SK-N-SH (cell line): ENCODE results near the gene DPEP2. TPM values are rescaled to one million over a fixed set of nuclear protein-coding genes. Genes with fewer than 3 reads are reported as not detected.

Experiments used
- CTCF ChIA-PET: fragments of 300-600, 350-600 bp; formaldehyde crosslinking; extraction: SDS; loops from one replicate; lab custom pipeline; 2021; lab: Yijun Ruan, JAX
- POLR2A ChIA-PET: fragments of 350-600 bp; sonication (Branson Sonifier 250); formaldehyde crosslinking; extraction: SDS; loops from one replicate; lab custom pipeline; 2020; ENCODE audit warnings: antibody characterized with exemption, inconsistent platforms; lab: Yijun Ruan, JAX
- DNase-seq: peaks from one replicate; pipeline ENCODE4 v3.0.0; 2012
- H2AFZ ChIP-seq: fragments of 200-600 bp; sonication (generic); 2 replicates; pipeline ENCODE4 v1.8.1; 2016; ENCODE audit warnings: antibody characterized with exemption, mild to moderate bottlenecking, low read depth
- H3F3A ChIP-seq: fragments of 200-600 bp; sonication (generic); replicated peaks from 2 replicates; pipeline ENCODE3; 2016; ENCODE audit warnings: antibody characterized with exemption, mild to moderate bottlenecking; ENCODE audit not compliant: insufficient read depth
- H3K27ac ChIP-seq, 2 experiments: fragments of 200-500 bp in 1 of 2; fragments of 200-600 bp in 1 of 2; sonication (Bioruptor generic) in 1 of 2; sonication (generic), shearing (Covaris generic) in 1 of 2; 2 replicates each; pipeline versions ENCODE4 v1.5.1 to v1.6.1; 2014 to 2016; ENCODE audit warnings: low read depth in 2 of 2, inconsistent platforms in 1 of 2, low read length in 1 of 2, mild to moderate bottlenecking in 1 of 2, mixed read lengths in 1 of 2
- H3K27me3 ChIP-seq: fragments of 200-600 bp; sonication (generic), shearing (Covaris generic); 2 replicates; pipeline ENCODE4 v1.6.1; 2016; ENCODE audit warnings: mixed run types; ENCODE audit not compliant: insufficient read depth
- H3K36me3 ChIP-seq, 2 experiments: fragments of 200-500 bp in 1 of 2; fragments of 200-600 bp in 1 of 2; sonication (Bioruptor generic) in 1 of 2; sonication (generic) in 1 of 2; replicated peaks in 1 of 2; 2 replicates each; pipeline versions ENCODE3 to v1.5.1; 2014 to 2016; ENCODE audit warnings: low read length in 1 of 2, mild to moderate bottlenecking in 1 of 2; ENCODE audit not compliant: insufficient read depth in 2 of 2, control insufficient read depth in 1 of 2
- H3K4me1 ChIP-seq, 2 experiments: fragments of 200-500 bp in 1 of 2; fragments of 200-600 bp in 1 of 2; sonication (Bioruptor generic) in 1 of 2; sonication (generic), shearing (Covaris generic) in 1 of 2; 2 replicates each; pipeline versions ENCODE4 v1.5.1 to v1.6.1; 2014 to 2016; ENCODE audit warnings: low read depth in 1 of 2, low read length in 1 of 2, mixed run types in 1 of 2; ENCODE audit not compliant: insufficient read depth in 2 of 2, control insufficient read depth in 1 of 2
- H3K4me2 ChIP-seq: fragments of 200-600 bp; sonication (generic), shearing (Covaris generic); 2 replicates; pipeline ENCODE4 v1.6.1; 2017; ENCODE audit warnings: mixed run types
- H3K4me3 ChIP-seq, 2 experiments: fragments of 200-500 bp in 1 of 2; fragments of 200-600 bp in 1 of 2; sonication (Bioruptor generic) in 1 of 2; sonication (generic), shearing (Covaris generic) in 1 of 2; 2 replicates each; pipeline versions ENCODE4 v1.5.1 to v1.8.1; 2014 to 2016; ENCODE audit warnings: low read depth in 2 of 2, inconsistent platforms in 1 of 2, low read length in 1 of 2, mild to moderate bottlenecking in 1 of 2, mixed read lengths in 1 of 2, moderate library complexity in 1 of 2
- H3K79me2 ChIP-seq: fragments of 200-600 bp; sonication (generic); 2 replicates; pipeline ENCODE4 v1.8.1; 2017; ENCODE audit warnings: mild to moderate bottlenecking; ENCODE audit not compliant: insufficient read depth
- H3K9ac ChIP-seq: fragments of 200-600 bp; sonication (generic); 2 replicates; pipeline ENCODE4 v1.6.1; 2017; ENCODE audit warnings: mixed run types
- H3K9me2 ChIP-seq: fragments of 200-600 bp; sonication (generic); 2 replicates; pipeline ENCODE4 v1.6.1; 2017; ENCODE audit warnings: mixed run types
- H3K9me3 ChIP-seq: fragments of 200-600 bp; sonication (generic); 2 replicates; pipeline ENCODE4 v1.6.1; 2017; ENCODE audit warnings: mixed run types, mild to moderate bottlenecking, moderate library complexity
- H4K20me1 ChIP-seq: fragments of 200-600 bp; sonication (generic); 2 replicates; pipeline ENCODE4 v1.6.1; 2017; ENCODE audit warnings: mild to moderate bottlenecking, mixed run types; ENCODE audit not compliant: insufficient read depth
- CHD2 ChIP-seq: fragments of 150-350 bp; IDR thresholded peaks from 2 replicates; pipeline ENCODE4 v1.6.1; 2018; ENCODE audit warnings: low read length; ENCODE audit not compliant: partially characterized antibody
- CTCF ChIP-seq: fragments of 200-600 bp; sonication (generic); IDR thresholded peaks from 2 replicates; pipeline ENCODE4 v1.6.1; 2017; ENCODE audit warnings: antibody characterized with exemption, mild to moderate bottlenecking, moderate library complexity
- ELF1 ChIP-seq: IDR thresholded peaks from 2 replicates; pipeline ENCODE4 v1.4.0; 2012
- EP300 ChIP-seq, 2 experiments: IDR thresholded peaks; 2 replicates each; pipeline versions ENCODE4 v1.4.0 to v1.6.1; 2012; ENCODE audit warnings: borderline replicate concordance in 1 of 2, low read depth in 1 of 2, low read length in 1 of 2
- FOSL2 ChIP-seq: IDR thresholded peaks from 2 replicates; pipeline ENCODE4 v1.4.0; 2012; ENCODE audit warnings: low read depth, mild to moderate bottlenecking, moderate library complexity, borderline replicate concordance
- FOXM1 ChIP-seq: IDR thresholded peaks from 2 replicates; pipeline ENCODE4 v1.4.0; 2012; ENCODE audit warnings: low read depth, mild to moderate bottlenecking
- RCOR1 ChIP-seq: fragments of 150-350 bp; IDR thresholded peaks from 2 replicates; pipeline ENCODE4 v1.6.1; 2017; ENCODE audit warnings: antibody characterized with exemption, low read length
- RFX5 ChIP-seq: IDR thresholded peaks from 2 replicates; pipeline ENCODE4 v1.6.1; 2012; ENCODE audit warnings: mild to moderate bottlenecking, improper control_type of control experiment, low read length
- USF1 ChIP-seq: IDR thresholded peaks from 2 replicates; pipeline ENCODE4 v1.4.0; 2012; ENCODE audit warnings: low read depth, borderline replicate concordance
- USF2 ChIP-seq: fragments of 150-350 bp; IDR thresholded peaks from 2 replicates; pipeline ENCODE4 v1.6.1; 2017; ENCODE audit warnings: antibody characterized with exemption, low read length, low read depth, borderline replicate concordance
- ZBTB33 ChIP-seq: IDR thresholded peaks from 2 replicates; pipeline ENCODE4 v1.4.0; 2012; ENCODE audit warnings: low read depth, borderline replicate concordance
- WGBS: methylation state at CpG from one replicate; pipeline ENCODE4 v1.1.6; 2017; ENCODE audit warnings: low lambda C conversion rate; 5-methylcytosine and 5-hydroxymethylcytosine counted together
- polyA plus RNA-seq, 3 experiments: library from polyadenylated mRNA; depleted of rRNA; stranded (reverse); fragments of >200 nt; gene quantifications; 2 replicates each; pipeline ENCODE4 v1.2.3, GENCODE V29; 2012

DPEP2 gene
- polyA plus RNA-seq, 1 of the 3 experiments (the other 2 are of a cell fraction) = not detected

- H3K4me1 ChIP-seq = peaks cover 0 to 22% of the 10 kb centered on the region in 2 experiments; a peak in 1 of 4 replicates
- H3K36me3 ChIP-seq = peaks cover 12 to 60% of the 10 kb centered on the region in 2 experiments
- TF ChIP-seq EP300 (IDR thresholded peaks at IDR 0.05; ENCODE audit: borderline replicate concordance in 1 of 2, low read depth in 1 of 2, low read length in 1 of 2) (no peak), CTCF (no peak), CHD2 (no peak), ELF1 (no peak), RCOR1 (no peak), USF1 (no peak), FOXM1 (no peak), USF2 (no peak), FOSL2 (no peak), RFX5 (no peak), ZBTB33 (no peak)
- H3K27me3 ChIP-seq = no peaks in the 10 kb centered on the region
- H4K20me1 ChIP-seq = peaks cover 13% of the 10 kb centered on the region; the same call in 1 of the 2 replicates
- H3K9ac ChIP-seq = no peak overlapping the region
- H3F3A ChIP-seq = peaks cover 18% of the 10 kb centered on the region
- H2AFZ ChIP-seq = no peak overlapping the region
- H3K79me2 ChIP-seq = peaks cover 6% of the 10 kb centered on the region; the same call in 1 of the 2 replicates
- H3K4me3 ChIP-seq = no peak overlapping the region
- H3K9me2 ChIP-seq = no peaks in the 10 kb centered on the region
- 95% methylated on average over 8 of the region's 24 CpGs for WGBS
- no peaks in the 10 kb centered on the region for H3K9me3 ChIP-seq
- ChIA-PET POLR2A (interaction anchor here (1.0 kb wide), 1 partner anchor 10 kb away, joined by 3 read pairs; no protein-coding TSS in a partner anchor), CTCF (interaction anchor here (1.1 to 28.1 kb wide), 2 partner anchors 61 to 128 kb away, joined by 4 to 564 read pairs; partner anchors contain the start of genes EDC4, NRN1L and PSKH1)
- H3K4me2 ChIP-seq = no peak overlapping the region
- DNase-seq = no peak
- no peak overlapping the region for H3K27ac ChIP-seq
Measured at GRCh38 chr16:67944690-67945391, 54.4 kb downstream of the DPEP2 start.
